ENCODE measurements around the gene FOSB.
A peak's percentile ranks its signal among the peaks of the same experiment; 100 is the strongest.

The FOSB gene

DNA sequence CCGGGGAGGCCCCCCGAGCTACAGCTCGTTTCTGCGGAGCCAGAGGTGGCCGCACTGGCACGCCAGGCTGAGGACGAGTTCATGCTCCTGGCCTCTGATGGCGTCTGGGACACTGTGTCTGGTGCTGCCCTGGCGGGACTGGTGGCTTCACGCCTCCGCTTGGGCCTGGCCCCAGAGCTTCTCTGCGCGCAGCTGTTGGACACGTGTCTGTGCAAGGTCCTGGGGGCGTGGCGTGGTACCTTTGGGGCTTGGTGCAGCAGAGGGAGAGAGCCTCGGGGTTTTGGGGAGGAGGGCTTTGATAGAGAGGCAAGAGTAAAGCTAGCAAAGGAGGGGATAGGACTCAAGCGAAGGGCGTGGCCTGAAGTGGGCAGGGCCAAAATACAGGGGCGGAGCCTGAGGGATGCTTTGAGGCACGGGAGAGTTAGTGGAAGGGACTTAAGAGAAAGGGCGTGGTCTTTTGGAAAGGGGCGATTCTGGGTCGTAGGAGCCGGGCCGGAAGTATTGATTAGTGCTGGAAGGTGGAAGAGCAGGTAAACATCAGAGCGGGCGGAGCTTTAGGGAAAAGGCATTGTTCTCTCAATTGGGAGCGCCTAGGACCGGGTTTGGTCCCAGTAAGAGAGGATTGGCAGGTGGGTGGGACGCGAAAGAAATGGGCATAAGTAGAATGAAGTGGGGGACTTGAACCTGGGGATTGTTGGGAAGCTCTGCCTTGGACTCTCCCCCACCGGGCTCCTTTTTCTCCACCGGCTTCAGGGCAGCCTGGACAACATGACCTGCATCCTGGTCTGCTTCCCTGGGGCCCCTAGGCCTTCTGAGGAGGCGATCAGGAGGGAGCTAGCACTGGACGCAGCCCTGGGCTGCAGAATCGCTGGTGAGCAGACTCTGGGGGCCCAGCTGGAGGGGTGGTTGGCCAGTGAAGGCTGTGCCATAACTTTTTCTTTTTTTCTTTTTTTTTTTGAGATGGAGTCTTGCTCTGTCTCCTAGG lies 31.7 kb downstream of the FOSB start:
- peaks cover 0 to 38% (median 28%) of the 10 kb centered on the region in 4 donors for H3K4me1 ChIP-seq
- no peak overlapping the region for H3K27ac ChIP-seq
- peaks cover 0 to 52% of the 10 kb centered on the region in 2 donors for H3K27me3 ChIP-seq
- H3K4me3 ChIP-seq = peak overlapping the region in 1 of 2 donors; percentile 7
- intact Hi-C loops (cut with DNase I; ENCODE audit: low total_unique reads) = no loop called here
- H3K36me3 ChIP-seq = no peaks in the 10 kb centered on the region
- H3K9me3 ChIP-seq = no peaks in the 10 kb centered on the region
- TF ChIP-seq, protein P1, sequence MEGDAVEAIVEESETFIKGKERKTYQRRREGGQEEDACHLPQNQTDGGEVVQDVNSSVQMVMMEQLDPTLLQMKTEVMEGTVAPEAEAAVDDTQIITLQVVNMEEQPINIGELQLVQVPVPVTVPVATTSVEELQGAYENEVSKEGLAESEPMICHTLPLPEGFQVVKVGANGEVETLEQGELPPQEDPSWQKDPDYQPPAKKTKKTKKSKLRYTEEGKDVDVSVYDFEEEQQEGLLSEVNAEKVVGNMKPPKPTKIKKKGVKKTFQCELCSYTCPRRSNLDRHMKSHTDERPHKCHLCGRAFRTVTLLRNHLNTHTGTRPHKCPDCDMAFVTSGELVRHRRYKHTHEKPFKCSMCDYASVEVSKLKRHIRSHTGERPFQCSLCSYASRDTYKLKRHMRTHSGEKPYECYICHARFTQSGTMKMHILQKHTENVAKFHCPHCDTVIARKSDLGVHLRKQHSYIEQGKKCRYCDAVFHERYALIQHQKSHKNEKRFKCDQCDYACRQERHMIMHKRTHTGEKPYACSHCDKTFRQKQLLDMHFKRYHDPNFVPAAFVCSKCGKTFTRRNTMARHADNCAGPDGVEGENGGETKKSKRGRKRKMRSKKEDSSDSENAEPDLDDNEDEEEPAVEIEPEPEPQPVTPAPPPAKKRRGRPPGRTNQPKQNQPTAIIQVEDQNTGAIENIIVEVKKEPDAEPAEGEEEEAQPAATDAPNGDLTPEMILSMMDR (IDR thresholded peaks at IDR 0.05) = no peak
- peak in 1 of 2 donors; percentile 47 for DNase-seq

DNA sequence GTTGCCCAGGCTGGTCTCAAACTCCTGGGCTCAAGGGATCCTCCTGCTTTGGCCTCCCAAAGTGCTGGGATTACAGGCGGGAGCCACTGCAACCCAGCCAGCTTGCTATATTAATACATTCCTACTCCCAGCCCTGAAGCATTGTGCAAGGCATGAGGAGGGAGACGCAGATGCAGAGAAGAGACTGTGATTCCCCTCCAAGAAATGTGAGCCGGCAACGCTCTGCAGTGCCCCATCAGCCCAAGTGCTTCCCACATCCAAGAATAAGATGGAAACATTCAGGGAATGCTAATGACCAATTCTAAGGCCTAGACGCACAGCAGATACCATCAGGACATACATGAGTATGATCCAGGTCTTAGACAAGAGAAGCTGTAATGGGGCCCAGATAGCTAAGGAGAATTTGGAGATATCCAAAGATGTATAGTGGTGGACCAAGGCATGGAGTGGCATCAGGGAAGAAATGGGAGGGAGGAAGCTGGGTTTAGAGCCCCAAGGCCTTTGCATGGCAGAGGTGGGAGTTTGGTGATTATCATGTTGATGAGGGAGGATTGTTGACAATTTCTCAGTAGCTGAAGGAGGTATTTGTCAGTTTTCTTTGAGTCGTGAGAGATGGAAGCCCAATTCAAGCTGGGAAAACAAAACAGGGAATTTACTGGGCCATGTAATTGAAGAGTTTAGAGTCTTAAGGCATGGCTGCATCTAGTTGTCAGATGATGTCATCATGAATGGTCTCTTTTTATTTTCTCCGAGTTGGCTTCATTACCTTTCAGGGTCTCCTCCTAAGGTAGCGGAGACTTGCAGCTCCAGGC lies 33.3 kb downstream of the FOSB start:
- Histone ChIP-seq H3K27ac (no peak overlapping the region), H3K36me3 (no peaks in the 10 kb centered on the region), H3K4me3 (no peak overlapping the region), H3K27me3 (peaks cover 0 to 49% of the 10 kb centered on the region in 2 donors), H3K9me3 (no peaks in the 10 kb centered on the region), H3K4me1 (peaks cover 0 to 36% (median 29%) of the 10 kb centered on the region in 4 donors)
- TF ChIP-seq, protein P1 (IDR thresholded peaks at IDR 0.05) = no peak
- intact Hi-C loops (cut with DNase I; ENCODE audit: low total_unique reads) = no loop called here
- DNase-seq = no peak

DNA sequence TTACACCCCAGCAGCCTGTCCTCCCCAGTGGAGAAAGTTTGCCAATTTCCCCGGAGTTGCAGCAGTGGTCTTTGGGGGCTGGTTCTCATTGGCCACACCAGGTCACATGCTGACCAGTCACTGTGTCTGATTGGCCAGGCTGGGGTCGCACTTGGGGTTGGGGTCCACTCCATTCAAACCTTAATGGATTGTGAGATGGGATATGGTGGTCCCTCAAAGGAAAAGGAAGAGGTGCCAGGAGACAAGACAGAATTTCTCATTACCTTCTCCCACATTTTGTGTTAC lies 33.9 kb downstream of the FOSB start:
- H3K27ac ChIP-seq = no peak overlapping the region
- TF ChIP-seq, protein P1 (IDR thresholded peaks at IDR 0.05) = no peak
- H3K36me3 ChIP-seq = no peaks in the 10 kb centered on the region
- DNase-seq = no peak
- intact Hi-C loops (cut with DNase I; ENCODE audit: low total_unique reads) = no loop called here
- H3K27me3 ChIP-seq = peaks cover 0 to 48% of the 10 kb centered on the region in 2 donors
- peaks cover 0 to 34% (median 26%) of the 10 kb centered on the region in 4 donors for H3K4me1 ChIP-seq
- no peak overlapping the region for H3K4me3 ChIP-seq
- no peaks in the 10 kb centered on the region for H3K9me3 ChIP-seq

DNA sequence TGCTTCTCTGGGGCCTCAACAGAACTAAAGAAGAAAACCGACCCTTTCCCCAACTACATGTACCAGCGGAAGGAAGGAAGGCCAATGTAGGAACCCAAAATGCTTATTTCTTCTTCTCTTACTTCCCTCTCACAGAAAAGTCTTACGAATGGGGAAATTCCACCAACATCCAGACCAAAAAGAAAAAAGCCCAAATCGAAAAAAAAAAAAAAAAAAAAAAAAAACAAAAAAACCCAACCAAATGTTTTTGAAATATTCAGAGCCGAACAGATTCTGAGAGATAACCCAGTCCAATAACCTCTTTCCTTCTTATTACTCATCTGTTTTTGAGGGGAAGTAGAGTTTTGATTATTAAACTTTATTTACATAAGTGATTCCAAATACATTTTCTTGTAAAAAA lies 34.3 kb downstream of the FOSB start:
- H3K9me3 ChIP-seq = no peaks in the 10 kb centered on the region
- H3K4me3 ChIP-seq = no peak overlapping the region
- TF ChIP-seq, protein P1 (IDR thresholded peaks at IDR 0.05) = no peak
- H3K27ac ChIP-seq = no peak overlapping the region
- DNase-seq = no peak
- intact Hi-C loops (cut with DNase I; ENCODE audit: low total_unique reads) = no loop called here
- no peaks in the 10 kb centered on the region for H3K36me3 ChIP-seq
- H3K4me1 ChIP-seq = peaks cover 0 to 35% (median 23%) of the 10 kb centered on the region in 4 donors
- H3K27me3 ChIP-seq = peaks cover 0 to 46% of the 10 kb centered on the region in 2 donors

DNA sequence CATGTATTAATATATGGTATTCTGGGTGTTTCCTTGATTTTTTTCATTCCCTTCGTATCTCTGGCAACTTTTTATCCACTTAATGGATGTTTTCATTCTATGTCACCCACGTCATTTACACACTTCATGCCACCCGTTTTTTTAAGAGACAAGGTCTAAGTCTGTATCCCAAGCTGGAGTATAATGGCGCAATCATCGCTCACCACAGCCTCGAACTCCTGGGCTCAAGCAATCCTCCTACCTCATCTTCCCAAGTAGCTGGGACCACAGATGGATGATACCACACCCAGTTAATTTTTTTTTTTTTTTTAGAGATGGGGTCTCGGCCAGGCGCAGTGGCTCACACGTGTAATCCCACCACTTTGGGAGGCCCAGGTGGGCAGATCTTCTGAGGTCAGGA lies 36.1 kb downstream of the FOSB start:
- Histone ChIP-seq H3K36me3 (no peaks in the 10 kb centered on the region), H3K27ac (no peak overlapping the region), H3K4me3 (no peak overlapping the region), H3K9me3 (no peaks in the 10 kb centered on the region), H3K27me3 (peaks cover 0 to 31% of the 10 kb centered on the region in 2 donors), H3K4me1 (peaks cover 0 to 20% (median 9%) of the 10 kb centered on the region in 4 donors)
- DNase-seq = no peak
- intact Hi-C loops (cut with DNase I; ENCODE audit: low total_unique reads) = no loop called here
- TF ChIP-seq, protein P1 (IDR thresholded peaks at IDR 0.05) = no peak
